Stimulated activated CD4-positive, alpha-beta T cell treated with anti-CD3 and anti-CD28 coated beads, TNF-alpha, amount 100 ng/mL, for 1 hour (primary cell): ENCODE data around the gene SLC1A2.
A peak's percentile ranks its signal among the peaks of the same experiment; 100 is the strongest.

Source experiments
- DNase-seq, 3 donors: peaks; one replicate each; pipeline ENCODE4 v3.0.0-alpha.2; 2020; ENCODE audit warnings: low read depth in 3 of 3, low spot score in 1 of 3

The SLC1A2 gene

DNA sequence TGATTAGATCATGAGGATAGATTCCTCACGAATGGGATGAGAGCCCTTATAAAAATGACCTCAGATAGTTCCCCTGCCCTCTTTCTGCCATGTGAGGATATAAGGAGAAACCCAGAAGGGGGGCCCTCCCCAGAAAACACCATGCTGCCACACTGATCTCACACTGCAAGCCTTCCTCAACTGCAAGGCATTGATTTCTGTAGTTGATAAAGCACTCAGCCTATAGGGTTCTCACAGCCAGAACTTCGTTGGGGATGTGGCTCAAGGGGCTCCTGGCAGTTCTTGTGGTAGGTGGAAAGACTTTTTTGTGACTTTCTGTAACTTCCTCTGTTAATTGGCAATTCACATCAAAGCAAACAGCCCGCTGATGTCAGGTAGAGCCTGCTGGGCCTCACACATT is 171.5 kb downstream of the SLC1A2 start:
- no peak for DNase-seq

- DNase-seq = peak in 2 of 3 donors; percentile 24 to 38
Observed at GRCh38 chr11:35247428-35247827, 171.9 kb downstream of the SLC1A2 start.

- no peak for DNase-seq
Observed at GRCh38 chr11:35246745-35247144, 172.6 kb downstream of the SLC1A2 start.

DNA sequence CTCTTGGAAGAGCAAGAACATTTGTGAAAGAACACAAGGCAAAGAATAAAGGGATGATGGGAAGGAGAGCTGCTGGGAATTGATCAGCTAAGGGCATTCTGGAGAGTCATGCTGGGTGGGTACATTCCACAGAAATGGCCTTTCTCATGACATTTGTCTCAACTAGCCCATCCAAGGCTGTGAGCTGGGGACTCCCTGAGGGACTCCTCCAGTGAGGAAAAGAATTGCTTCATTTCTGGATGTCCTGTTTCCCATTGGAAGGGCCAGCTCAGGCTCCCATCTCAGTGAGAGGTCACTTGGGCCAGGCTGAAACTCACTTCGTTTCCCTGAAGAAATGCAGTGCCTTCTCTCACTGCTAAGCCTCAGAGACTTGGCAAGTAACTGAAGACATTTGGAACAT is 173.6 kb downstream of the SLC1A2 start:
- no peak for DNase-seq

DNA sequence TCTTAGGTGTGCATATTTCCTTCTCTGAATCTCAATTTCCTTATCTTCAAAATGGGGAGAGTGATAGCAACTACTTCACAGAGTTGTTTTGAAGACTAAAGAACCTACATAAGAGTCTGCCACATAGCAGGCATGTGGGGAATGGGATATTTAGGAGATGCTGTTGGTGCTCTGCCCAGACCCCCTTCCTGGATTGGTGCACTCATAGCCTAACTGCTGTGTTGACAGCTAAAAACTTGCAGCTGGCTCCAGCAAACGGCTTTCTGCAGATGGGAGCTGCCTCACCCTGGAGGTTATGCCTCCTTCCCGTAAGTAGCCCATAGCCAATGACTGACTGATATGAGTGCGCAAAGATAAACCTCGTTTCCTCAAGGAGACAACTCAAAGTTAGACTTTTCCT is 174.3 kb downstream of the SLC1A2 start:
- no peak for DNase-seq

- no peak for DNase-seq
Observed at GRCh38 chr11:35243774-35244173, 175.6 kb downstream of the SLC1A2 start.

DNA sequence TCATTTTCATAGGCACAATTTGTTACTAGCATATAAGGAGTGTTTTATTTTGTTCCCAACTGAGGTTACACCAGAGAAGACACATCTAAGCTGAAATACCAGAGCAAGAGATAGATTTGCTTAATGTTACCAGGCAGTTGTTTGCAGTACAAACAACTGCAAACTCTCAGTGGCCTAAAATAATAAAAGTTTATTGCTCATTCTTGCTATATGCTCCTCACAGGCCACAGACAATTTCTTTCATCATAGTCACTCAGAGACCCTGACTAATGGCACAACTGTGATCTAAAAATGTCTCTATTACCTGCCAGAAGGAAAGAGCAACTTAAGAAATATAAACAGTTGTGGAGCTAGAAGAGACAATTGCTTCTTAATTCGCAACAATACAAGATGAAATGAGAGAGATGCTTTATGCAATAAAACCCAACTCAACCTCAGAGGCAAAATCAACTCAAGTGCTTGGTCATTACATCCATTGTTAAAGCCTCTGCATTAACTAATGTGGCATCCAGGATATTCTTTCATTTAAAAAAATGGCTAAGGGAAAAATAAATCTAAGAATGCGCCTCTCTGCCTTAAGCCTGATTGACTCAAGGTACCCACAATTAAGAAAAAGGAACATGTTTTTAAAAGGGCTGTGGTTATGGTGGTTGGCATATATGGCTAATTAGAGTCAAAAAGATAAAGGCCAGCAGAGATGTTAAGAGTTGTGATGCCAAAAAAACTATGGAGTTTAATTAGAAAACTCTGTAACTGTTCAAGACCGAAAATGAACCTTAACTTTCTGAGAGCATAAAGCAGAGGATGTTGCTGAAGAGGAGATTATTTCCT is 176.7 kb downstream of the SLC1A2 start:
- no peak for DNase-seq

GRCh38 chr11:35241531-35241930 is 177.8 kb downstream of the SLC1A2 start:
- DNase-seq = no peak

DNA sequence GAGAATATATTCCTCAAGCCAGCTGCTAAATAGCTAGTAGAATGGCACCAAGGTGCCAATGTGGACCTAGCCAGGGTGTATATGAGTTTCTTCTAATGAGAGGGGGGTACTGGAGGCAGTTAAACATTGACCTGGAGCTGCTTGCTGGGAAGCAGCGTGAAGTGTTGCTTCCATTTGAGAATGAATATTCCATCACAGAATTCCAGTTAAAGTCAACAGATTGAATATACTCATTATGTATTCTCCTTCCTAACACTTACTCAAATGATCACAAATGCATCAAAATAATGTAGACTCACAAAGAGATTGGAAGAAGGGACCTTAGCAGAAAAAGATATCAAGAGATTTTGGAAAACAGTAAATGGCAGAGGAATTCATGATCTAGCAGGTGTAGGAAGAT is 178.3 kb downstream of the SLC1A2 start:
- no peak for DNase-seq

- DNase-seq = no peak
Observed at GRCh38 chr11:35239471-35240075, 179.8 kb downstream of the SLC1A2 start.

DNA sequence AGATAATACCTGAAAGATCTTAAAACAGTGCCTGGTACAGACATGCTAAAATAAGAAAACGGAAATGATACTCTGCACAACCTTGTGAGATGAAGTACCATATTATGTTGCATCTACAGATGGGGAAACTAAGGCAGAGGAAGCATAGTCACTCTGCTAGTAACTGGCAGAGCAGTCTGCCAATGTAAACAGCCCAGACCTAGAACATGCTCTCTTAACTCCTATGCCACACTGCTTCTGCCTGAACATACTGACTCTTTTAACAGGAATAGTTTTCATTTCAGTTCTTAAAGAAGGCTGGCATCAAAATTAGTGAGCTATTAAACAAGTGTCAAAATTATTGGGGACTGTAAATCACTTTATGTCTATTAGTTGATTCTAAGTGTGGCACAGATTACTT is 180.5 kb downstream of the SLC1A2 start:
- DNase-seq = no peak

DNA sequence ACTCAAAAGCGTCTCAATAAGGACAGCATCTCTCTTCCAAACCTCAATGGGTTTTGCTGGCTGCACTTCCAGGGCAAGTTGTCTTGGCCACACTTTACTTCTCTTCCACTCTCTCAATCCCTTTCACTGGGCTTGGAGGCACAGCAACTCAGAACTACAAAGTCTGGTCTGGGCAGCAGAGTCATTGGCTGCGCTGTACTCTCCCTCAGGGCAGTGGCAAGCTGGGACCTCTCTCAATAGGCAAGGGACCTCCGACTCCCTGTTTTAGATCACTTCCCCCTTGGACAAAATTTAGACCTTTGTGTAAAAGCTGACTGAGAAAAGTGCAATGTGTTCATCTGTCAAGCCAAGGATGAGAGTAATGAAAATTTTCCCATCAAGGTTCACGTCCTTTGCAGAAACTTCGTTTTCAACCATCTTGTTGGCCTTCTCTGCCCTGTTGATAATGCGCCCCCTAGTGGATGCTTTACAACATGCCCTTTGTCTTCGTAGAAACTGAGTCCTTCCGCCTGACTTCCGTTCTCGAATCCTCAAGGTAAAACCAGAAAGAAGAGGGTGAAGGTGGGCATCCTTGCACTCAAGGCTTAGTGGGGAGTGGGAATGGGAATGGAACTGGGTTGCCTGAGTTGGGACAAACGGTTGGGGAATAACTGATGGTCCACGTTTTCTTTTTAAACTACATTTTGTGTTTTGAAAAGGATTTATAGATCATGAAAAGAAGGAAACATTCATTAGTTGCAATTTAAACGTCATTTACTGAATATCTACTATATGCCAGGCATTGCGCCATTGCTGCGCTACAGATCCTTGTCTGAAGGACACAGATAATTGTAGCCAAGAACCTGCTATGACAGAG is 181.3 kb downstream of the SLC1A2 start:
- peak in 1 of 3 donors; percentile 13 for DNase-seq

- DNase-seq = no peak
Observed at GRCh38 chr11:35237351-35237750, 182.0 kb downstream of the SLC1A2 start.

DNA sequence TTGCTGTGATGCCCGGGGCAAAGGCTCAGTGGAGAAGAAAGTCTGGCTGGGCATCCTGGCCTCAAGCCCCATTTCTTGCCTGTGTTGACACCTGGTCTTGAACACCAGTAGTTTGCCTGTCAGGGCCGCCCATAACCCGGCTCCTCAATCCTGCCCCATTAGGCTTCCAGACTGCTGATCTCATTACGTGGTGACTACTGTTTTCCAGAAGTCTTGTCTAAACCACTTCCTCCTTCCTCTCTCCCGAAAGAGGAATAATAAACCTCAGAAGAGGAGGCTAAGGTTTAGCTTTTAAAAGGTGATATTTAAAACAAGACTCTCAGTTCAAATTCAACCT is 182.7 kb downstream of the SLC1A2 start:
- DNase-seq = no peak

DNA sequence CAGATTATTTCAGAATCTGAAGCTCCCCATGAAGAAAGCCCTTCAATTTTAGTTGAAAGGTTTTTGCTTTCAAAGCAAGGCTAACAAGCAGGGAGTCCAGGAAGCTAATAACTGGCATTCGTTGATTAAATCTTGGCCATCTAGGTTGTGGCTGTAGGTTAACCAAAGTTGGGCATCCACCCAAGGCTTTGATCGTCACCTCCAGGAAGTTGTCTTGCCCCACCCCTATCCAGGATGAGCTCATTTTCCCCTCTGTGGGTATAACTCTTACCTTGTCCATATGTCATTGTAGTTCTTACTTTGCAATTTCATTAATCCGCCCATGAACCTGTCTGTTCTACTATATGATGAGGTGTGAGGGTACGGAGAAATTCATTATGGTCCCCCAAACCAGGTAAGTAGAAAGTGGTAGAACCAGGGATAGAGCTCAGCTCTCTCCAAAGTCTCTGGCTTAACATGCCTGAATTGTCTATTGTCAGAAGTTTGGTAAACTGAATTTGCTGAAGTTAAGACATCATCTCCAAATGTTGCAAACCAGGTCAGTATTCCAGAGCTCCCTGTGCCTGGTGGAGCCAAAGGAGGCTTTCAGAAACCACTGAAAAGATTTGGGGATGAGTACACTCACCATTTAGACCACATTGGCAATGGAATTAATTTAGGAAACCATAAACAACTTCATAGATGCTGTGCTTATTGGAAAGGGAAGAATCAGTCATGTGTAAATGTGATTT is 183.3 kb downstream of the SLC1A2 start:
- DNase-seq = peak in 2 of 3 donors; percentile 35 to 36

DNA sequence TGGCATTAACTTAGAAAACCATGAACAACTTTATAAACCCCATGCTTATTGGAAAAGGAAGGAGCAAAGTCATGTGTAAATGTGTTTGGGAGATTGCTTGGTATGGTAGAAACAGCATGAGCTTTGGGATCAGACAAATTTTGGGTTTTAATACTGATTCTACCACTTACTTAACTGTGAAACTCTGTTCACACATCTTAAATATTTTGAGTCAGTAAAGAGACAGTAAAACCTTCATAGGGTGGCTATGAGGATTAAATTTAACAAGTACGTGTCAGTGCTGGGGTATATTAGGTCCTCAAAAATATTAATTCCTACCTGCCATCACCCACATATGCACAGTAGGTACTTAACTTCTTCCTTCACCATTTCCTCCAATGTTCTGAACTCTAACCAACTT is 183.9 kb downstream of the SLC1A2 start:
- DNase-seq = no peak

- DNase-seq = no peak
Observed at GRCh38 chr11:35235157-35235468, 184.2 kb downstream of the SLC1A2 start.

GRCh38 chr11:35234460-35235156 is 184.8 kb downstream of the SLC1A2 start:
- DNase-seq = no peak

- DNase-seq = no peak
Observed at GRCh38 chr11:35233518-35233917, 185.8 kb downstream of the SLC1A2 start.

DNA sequence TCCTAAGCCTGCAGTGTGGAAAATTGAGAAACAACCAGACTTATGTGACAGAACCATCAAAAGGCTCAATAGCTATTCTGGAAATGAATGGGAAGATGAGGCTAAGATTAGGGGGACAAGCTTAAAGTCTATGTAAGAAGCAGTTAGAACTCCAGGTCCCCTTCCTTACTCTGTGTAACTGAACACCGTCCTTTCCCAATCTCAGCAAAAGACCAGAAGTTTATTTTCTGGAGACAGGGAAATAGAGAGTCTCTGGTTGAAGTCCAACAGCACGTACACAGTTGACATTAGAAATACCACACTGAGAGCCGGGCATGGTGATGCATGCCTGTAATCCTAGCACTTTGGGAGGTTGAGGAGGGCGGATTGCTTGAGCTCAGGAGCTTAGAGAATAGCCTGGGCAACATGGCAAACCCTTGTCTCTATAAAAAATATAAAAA is 186.4 kb downstream of the SLC1A2 start:
- DNase-seq = no peak
